ENCODE measurements around the gene ACOXL.

The ACOXL gene

DNA sequence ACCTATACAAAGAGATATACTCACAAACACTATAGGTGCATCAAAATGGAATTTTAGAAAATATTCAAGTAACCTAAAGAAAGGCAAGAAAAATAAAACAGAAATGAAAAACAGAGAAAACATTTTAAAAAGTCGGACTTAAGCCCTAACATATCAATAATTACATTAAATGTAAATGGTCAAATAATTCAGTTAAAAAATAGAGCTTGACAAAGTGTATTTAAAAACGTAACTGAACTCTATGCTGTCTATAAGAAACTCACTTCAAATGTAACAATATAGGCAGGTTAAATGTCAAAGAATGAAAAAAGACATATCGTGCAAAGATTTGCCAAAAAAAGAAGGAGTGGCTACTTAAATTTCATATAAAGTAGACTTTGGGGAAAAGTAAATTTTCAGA is 163.9 kb downstream of the ACOXL start:
- no peaks in the 10 kb centered on the region for H3K36me3 ChIP-seq (ENCODE audit: control insufficient read depth, low read depth, low read length)
- H3K4me1 ChIP-seq (ENCODE audit: control insufficient read depth, low read depth, low read length), result no peaks in the 10 kb centered on the region
- H3K9me3 ChIP-seq (ENCODE audit: control insufficient read depth, low read depth, low read length), result no peaks in the 10 kb centered on the region
- H3K4me3 ChIP-seq (ENCODE audit: low read length), result no peak overlapping the region
- H3K27me3 ChIP-seq (ENCODE audit: control insufficient read depth, insufficient read depth, low read length), result no peaks in the 10 kb centered on the region
- no peak overlapping the region for H3K9ac ChIP-seq (ENCODE audit: low read length)
- no peak overlapping the region for H3K27ac ChIP-seq (ENCODE audit: low read length)

DNA sequence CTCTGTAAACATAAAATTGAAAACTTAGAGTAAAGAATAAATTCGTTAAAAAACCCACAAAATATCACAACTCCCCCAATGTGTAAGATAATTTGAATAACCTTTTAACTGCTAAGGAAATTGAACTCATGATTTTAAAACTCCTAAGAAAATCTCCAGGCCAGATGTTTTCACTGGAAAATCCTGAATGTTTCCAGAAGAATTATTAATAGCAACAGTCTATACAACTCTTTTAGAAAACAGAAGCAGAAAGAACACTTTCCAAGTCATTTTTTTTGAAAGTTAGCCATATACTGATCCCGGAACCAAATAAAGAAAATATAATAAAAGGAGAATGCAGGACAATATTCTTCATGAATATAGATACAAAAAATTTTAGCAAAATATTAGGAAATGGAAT is 165.6 kb downstream of the ACOXL start:
- H3K27me3 ChIP-seq (ENCODE audit: control insufficient read depth, insufficient read depth, low read length), result no peaks in the 10 kb centered on the region

DNA sequence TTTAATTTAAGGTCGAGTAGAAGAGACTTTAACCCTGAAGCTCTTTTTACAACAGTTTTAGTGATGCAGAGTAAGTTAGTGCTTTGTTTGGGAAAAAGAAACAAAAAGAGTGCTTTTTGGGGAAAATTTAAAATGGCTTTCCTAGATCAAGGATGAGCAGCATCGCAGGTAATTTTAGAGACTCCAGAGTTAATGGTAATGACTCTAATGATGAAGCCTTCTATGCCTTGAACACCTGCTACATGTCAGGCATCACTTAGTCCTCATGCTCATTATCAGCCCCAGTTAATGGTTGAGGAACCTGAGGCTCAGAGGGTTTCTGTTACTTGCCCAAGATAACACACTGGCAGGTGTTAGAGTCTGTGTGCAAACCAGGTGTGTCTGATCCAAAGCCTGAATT is 167.8 kb downstream of the ACOXL start:
- no peaks in the 10 kb centered on the region for H3K36me3 ChIP-seq (ENCODE audit: control insufficient read depth, low read depth, low read length)
- H3K27me3 ChIP-seq (ENCODE audit: control insufficient read depth, insufficient read depth, low read length), result no peaks in the 10 kb centered on the region
- H3K4me3 ChIP-seq (ENCODE audit: low read length), result no peak overlapping the region
- H3K9me3 ChIP-seq (ENCODE audit: control insufficient read depth, low read depth, low read length), result no peaks in the 10 kb centered on the region
- H3K4me1 ChIP-seq (ENCODE audit: control insufficient read depth, low read depth, low read length), result peaks cover 10% of the 10 kb centered on the region
- no peak overlapping the region for H3K27ac ChIP-seq (ENCODE audit: low read length)
- H3K9ac ChIP-seq (ENCODE audit: low read length), result no peak overlapping the region

More for the DNA sequence above, 165.6 kb downstream of the ACOXL start:
- Histone ChIP-seq H3K9ac (ENCODE audit: low read length) (no peak overlapping the region), H3K27ac (ENCODE audit: low read length) (no peak overlapping the region), H3K9me3 (ENCODE audit: control insufficient read depth, low read depth, low read length) (no peaks in the 10 kb centered on the region), H3K4me3 (ENCODE audit: low read length) (no peak overlapping the region), H3K36me3 (ENCODE audit: control insufficient read depth, low read depth, low read length) (no peaks in the 10 kb centered on the region), H3K4me1 (ENCODE audit: control insufficient read depth, low read depth, low read length) (no peaks in the 10 kb centered on the region)

DNA sequence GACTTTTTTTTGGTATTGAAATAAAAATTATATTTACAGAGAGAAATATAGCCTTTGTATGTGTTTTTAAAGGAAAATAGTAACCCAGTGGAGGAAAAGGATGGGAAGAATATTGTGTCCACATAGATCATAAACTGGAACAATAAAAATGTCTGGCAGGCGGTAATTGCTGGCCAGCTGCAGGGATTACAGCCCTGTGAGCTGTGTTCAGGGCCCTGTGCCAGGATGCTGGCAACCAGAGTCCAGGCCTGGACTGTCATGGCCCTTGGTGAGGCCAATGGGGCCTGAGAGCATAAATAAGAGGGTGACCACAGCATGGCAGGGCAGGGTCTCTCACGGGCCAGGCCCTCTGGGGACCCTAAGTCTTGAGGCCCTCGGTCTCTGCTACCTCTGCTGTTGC is 171.2 kb downstream of the ACOXL start:
- Histone ChIP-seq H3K4me3 (ENCODE audit: low read length) (no peak overlapping the region), H3K4me1 (ENCODE audit: control insufficient read depth, low read depth, low read length) (peaks cover 10% of the 10 kb centered on the region), H3K9me3 (ENCODE audit: control insufficient read depth, low read depth, low read length) (no peaks in the 10 kb centered on the region)

DNA sequence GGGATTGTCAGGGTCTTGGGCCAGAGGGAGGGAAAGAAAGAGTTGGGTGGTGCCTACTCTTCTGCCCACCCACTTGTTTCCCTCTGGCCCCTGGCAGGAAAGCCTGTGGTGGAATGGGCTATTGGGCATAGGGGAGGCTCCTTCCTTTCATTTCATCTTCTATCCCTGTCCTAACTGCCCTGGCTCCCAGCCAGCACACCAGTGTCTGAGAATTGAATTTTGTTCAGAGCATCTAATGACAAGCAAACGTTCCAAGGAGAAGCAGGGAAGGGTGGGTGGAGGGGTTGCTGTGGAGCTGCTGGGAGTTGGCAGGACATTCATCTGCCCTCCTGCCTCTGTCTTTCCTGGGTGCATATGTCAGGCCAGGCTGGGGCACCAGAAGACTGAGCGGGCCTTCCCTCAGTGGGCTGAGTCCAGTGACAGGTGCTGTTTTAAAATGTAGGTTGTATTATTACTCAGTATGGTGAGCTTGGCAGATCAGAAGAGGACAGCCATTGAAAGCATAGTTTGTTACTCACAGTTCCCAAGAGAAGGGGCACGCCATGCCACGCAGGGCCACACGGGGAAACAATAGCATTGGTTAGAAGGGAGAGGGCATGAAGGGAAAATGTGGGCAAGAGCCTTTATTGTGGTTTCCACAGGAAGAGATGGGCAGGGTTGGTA is 171.9 kb downstream of the ACOXL start:
- no peaks in the 10 kb centered on the region for H3K9me3 ChIP-seq (ENCODE audit: control insufficient read depth, low read depth, low read length)
- H3K27ac ChIP-seq (ENCODE audit: low read length), result no peak overlapping the region
- no peaks in the 10 kb centered on the region for H3K36me3 ChIP-seq (ENCODE audit: control insufficient read depth, low read depth, low read length)
- no peak overlapping the region for H3K9ac ChIP-seq (ENCODE audit: low read length)
- no peak overlapping the region for H3K4me3 ChIP-seq (ENCODE audit: low read length)
- H3K4me1 ChIP-seq (ENCODE audit: control insufficient read depth, low read depth, low read length), result peaks cover 10% of the 10 kb centered on the region
- no peaks in the 10 kb centered on the region for H3K27me3 ChIP-seq (ENCODE audit: control insufficient read depth, insufficient read depth, low read length)

More for the DNA sequence above, 171.2 kb downstream of the ACOXL start:
- no peak overlapping the region for H3K9ac ChIP-seq (ENCODE audit: low read length)
- no peaks in the 10 kb centered on the region for H3K36me3 ChIP-seq (ENCODE audit: control insufficient read depth, low read depth, low read length)
- H3K27ac ChIP-seq (ENCODE audit: low read length), result no peak overlapping the region
- no peaks in the 10 kb centered on the region for H3K27me3 ChIP-seq (ENCODE audit: control insufficient read depth, insufficient read depth, low read length)

DNA sequence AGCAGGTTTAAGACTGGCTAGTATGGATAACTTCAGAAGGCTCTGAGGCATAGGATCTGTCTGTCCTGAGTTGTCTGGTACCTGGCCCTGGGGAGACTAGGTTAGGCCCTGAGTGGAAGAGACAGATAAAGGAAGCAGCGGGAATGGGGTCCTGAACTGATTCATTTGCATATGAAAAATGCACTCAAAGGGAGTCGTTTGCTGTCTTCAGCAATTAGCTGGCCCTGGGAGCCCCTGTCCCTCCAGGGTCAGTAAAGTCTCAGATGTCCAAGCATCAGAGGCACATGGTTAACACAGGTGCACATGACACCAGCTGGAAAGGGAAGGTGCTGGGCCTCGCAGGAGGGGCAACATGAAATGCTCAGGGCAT is 172.4 kb downstream of the ACOXL start:
- no peaks in the 10 kb centered on the region for H3K36me3 ChIP-seq (ENCODE audit: control insufficient read depth, low read depth, low read length)
- H3K27me3 ChIP-seq (ENCODE audit: control insufficient read depth, insufficient read depth, low read length), result no peaks in the 10 kb centered on the region
- no peak overlapping the region for H3K9ac ChIP-seq (ENCODE audit: low read length)
- no peaks in the 10 kb centered on the region for H3K9me3 ChIP-seq (ENCODE audit: control insufficient read depth, low read depth, low read length)
- H3K27ac ChIP-seq (ENCODE audit: low read length), result no peak overlapping the region
- H3K4me1 ChIP-seq (ENCODE audit: control insufficient read depth, low read depth, low read length), result peaks cover 10% of the 10 kb centered on the region
- no peak overlapping the region for H3K4me3 ChIP-seq (ENCODE audit: low read length)

DNA sequence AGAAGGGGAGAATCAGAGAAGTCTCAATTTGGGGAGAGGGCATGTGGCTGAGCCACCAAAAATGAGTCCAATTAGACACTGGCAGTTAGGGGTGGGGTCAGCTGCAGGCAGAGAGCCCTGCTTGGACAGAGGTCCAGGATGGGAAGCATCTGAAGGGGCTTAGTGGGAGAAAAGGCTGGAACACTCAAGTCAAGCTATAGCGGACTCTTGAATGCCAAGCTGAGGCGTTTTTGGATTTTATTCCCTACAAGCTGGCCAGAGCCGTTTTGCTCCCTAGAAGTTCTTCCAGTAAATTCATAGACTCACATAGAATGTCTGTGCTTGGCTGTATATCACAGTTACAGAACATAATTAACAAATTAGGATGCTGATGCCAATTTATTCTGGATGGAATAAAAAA is 172.8 kb downstream of the ACOXL start:
- no peak overlapping the region for H3K9ac ChIP-seq (ENCODE audit: low read length)
- no peaks in the 10 kb centered on the region for H3K9me3 ChIP-seq (ENCODE audit: control insufficient read depth, low read depth, low read length)
- H3K27ac ChIP-seq (ENCODE audit: low read length), result no peak overlapping the region
- peaks cover 10% of the 10 kb centered on the region for H3K4me1 ChIP-seq (ENCODE audit: control insufficient read depth, low read depth, low read length)
- no peak overlapping the region for H3K4me3 ChIP-seq (ENCODE audit: low read length)
- no peaks in the 10 kb centered on the region for H3K27me3 ChIP-seq (ENCODE audit: control insufficient read depth, insufficient read depth, low read length)
- H3K36me3 ChIP-seq (ENCODE audit: control insufficient read depth, low read depth, low read length), result no peaks in the 10 kb centered on the region

DNA sequence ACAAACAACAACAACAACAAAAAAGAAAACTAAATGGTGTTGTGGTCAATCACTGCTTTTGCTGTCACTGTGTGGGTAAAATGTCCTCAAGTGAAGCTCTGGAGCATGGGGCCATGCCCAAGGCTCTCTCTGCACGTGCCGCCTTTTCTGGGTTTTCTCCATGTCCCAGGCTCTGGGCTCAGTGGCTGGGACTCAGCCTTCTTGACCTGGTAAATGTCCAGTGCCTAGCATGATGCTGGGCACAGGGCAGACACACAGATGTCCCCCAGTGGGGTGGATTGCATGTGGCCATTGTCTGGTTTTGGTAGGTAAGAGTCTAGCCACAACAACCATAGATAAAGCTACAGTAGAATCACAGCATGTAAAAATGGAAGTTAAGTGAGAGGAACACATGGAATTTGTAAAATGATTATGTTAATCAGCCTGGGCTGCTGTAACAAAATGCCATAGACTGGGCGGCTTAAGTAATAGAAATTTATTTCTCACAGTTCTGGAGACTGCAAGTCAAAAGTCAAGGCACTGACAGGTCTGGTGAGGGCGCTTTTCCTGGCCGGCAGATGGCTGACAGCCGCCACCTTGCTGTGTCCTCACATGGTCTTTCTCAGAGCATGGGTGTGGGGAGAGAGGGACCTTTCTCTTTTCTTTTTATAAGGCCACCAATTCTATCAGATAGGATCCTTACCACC is 174.4 kb downstream of the ACOXL start:
- Histone ChIP-seq H3K9me3 (ENCODE audit: control insufficient read depth, low read depth, low read length) (no peaks in the 10 kb centered on the region), H3K27ac (ENCODE audit: low read length) (no peak overlapping the region), H3K4me3 (ENCODE audit: low read length) (no peak overlapping the region), H3K9ac (ENCODE audit: low read length) (no peak overlapping the region), H3K4me1 (ENCODE audit: control insufficient read depth, low read depth, low read length) (peaks cover 10% of the 10 kb centered on the region), H3K27me3 (ENCODE audit: control insufficient read depth, insufficient read depth, low read length) (no peaks in the 10 kb centered on the region), H3K36me3 (ENCODE audit: control insufficient read depth, low read depth, low read length) (no peaks in the 10 kb centered on the region)

DNA sequence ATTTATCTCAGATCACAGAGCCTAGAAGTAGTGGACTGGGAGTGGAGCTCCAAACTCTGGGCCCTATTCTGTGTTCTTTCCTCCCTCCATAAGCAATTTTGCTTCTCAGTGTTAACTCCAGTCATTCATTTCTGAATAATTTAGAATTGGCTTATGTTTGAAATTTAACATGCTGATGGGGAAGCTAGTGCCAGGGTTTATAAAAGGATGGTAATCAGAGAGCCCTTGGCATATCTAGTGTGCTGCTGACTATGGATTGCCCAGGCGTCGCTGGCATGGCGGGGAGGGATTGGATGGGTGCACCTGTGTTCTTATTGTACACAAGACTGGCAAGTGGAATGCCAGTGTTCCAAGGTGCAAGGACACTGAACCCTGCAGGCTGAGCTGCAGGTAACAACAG is 177.1 kb downstream of the ACOXL start:
- H3K4me3 ChIP-seq (ENCODE audit: low read length), result no peak overlapping the region
- no peaks in the 10 kb centered on the region for H3K36me3 ChIP-seq (ENCODE audit: control insufficient read depth, low read depth, low read length)
- no peak overlapping the region for H3K27ac ChIP-seq (ENCODE audit: low read length)

DNA sequence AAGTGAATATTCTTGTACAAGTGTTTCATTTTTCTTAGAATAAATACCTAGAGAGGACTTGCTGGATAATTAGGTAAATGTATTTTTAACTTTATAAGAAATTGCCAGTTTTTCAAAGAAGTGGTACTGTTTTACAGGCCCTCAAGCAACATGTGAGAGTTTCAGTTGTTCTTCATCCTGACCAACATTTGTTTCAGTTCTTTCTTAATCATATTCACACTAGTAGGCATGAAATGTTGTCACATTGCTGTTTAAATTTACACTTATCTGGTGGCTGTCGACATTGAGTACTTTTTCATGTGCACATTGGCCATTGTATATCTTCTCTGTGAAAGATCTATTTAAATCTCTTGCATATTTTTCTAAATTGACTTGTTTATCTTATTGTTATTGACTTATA is 178.1 kb downstream of the ACOXL start:
- Histone ChIP-seq H3K4me3 (ENCODE audit: low read length) (no peak overlapping the region), H3K9ac (ENCODE audit: low read length) (no peak overlapping the region), H3K27me3 (ENCODE audit: control insufficient read depth, insufficient read depth, low read length) (no peaks in the 10 kb centered on the region), H3K36me3 (ENCODE audit: control insufficient read depth, low read depth, low read length) (no peaks in the 10 kb centered on the region), H3K27ac (ENCODE audit: low read length) (no peak overlapping the region), H3K4me1 (ENCODE audit: control insufficient read depth, low read depth, low read length) (no peaks in the 10 kb centered on the region), H3K9me3 (ENCODE audit: control insufficient read depth, low read depth, low read length) (no peaks in the 10 kb centered on the region)

More for the DNA sequence above, 177.1 kb downstream of the ACOXL start:
- H3K9me3 ChIP-seq (ENCODE audit: control insufficient read depth, low read depth, low read length), result no peaks in the 10 kb centered on the region
- no peaks in the 10 kb centered on the region for H3K27me3 ChIP-seq (ENCODE audit: control insufficient read depth, insufficient read depth, low read length)
- H3K4me1 ChIP-seq (ENCODE audit: control insufficient read depth, low read depth, low read length), result peaks cover 6% of the 10 kb centered on the region
- no peak overlapping the region for H3K9ac ChIP-seq (ENCODE audit: low read length)

DNA sequence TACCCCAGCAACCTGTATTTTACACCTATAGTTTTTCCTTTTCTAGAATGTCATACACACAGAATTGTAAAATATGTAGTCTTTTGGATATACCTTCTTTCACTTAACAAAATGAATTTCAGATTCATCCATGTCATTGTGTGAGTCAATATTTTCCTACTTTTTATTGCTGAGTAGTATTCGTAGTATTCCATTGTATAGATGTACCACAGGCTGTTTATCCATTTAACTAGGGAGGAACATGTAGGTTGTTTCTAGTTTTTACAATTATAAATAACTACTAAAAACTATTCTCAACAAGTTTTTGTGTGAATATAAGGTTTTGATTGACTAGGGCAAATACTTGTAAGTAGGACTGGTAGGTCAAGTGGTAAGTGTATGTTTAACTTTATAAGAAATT is 187.4 kb downstream of the ACOXL start:
- H3K27me3 ChIP-seq (ENCODE audit: control insufficient read depth, insufficient read depth, low read length), result no peaks in the 10 kb centered on the region
- no peaks in the 10 kb centered on the region for H3K4me1 ChIP-seq (ENCODE audit: control insufficient read depth, low read depth, low read length)
- H3K36me3 ChIP-seq (ENCODE audit: control insufficient read depth, low read depth, low read length), result no peaks in the 10 kb centered on the region
- H3K4me3 ChIP-seq (ENCODE audit: low read length), result no peak overlapping the region
- H3K9me3 ChIP-seq (ENCODE audit: control insufficient read depth, low read depth, low read length), result peaks cover 4% of the 10 kb centered on the region
- H3K27ac ChIP-seq (ENCODE audit: low read length), result no peak overlapping the region
- no peak overlapping the region for H3K9ac ChIP-seq (ENCODE audit: low read length)

DNA sequence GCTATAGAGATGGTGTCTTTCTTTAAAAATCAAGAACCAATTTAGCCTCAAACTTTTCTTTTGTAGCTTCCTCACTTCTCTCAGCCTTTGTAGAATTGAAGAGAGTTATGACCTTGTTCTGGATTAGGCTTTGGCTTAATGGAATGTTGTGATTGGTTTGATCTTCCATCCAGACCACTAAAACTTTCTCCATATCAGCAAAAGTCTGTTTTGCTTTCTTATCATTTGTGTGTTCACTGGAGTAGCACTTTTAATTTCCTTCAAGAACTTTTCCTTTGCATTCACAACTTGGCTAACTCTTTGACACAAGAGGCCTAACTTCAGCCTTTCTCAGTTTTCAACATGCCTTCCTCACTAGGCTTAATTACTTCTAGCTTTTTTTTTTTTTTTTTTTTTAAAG is 193.1 kb downstream of the ACOXL start:
- H3K4me1 ChIP-seq (ENCODE audit: control insufficient read depth, low read depth, low read length), result no peaks in the 10 kb centered on the region
- H3K9me3 ChIP-seq (ENCODE audit: control insufficient read depth, low read depth, low read length), result peaks cover 17% of the 10 kb centered on the region
- H3K9ac ChIP-seq (ENCODE audit: low read length), result no peak overlapping the region
- no peaks in the 10 kb centered on the region for H3K27me3 ChIP-seq (ENCODE audit: control insufficient read depth, insufficient read depth, low read length)
- peaks cover 3% of the 10 kb centered on the region for H3K36me3 ChIP-seq (ENCODE audit: control insufficient read depth, low read depth, low read length)
- H3K4me3 ChIP-seq (ENCODE audit: low read length), result no peak overlapping the region
- H3K27ac ChIP-seq (ENCODE audit: low read length), result no peak overlapping the region
